ENCODE results near the gene SLC25A1. TPM values are rescaled to one million over a fixed set of nuclear protein-coding genes. Genes with fewer than 3 reads are reported as not detected.

Gene SLC25A1
- total and polyA plus RNA-seq, 2 of the 4 experiments (the other 2 are of a cell fraction) = 41.0 to 56.5 TPM

DNA sequence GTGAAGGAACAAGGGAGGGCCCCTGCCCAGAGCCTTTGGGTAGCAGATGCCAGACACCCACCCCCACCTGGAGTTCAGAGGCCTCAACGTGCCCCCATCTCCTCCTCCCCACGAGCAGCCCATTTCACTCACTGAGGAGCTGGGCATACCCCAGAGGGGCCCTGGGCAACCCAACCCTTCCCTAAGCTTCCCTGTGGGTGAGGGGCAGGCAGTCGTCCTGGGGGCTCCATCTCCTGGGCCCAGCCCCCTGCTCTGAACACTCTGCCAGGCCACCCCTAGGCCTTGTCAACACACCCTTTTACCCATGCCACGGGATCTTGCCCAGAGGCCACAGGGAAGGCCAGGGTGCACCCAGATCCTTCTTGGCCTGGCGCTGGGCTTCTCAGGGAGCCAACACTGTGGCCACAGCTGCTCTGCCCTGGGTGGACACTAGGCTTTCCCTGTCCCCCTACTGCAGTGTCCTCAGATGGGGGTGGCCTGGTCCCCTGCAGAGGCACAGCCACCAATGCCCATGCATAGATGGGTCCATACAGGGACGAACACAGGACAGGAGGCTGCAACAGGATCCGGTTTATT is 3.4 kb downstream of the SLC25A1 start:
- Histone ChIP-seq H3K4me2 (ENCODE audit: low read depth, low read length) (no peak overlapping the region), H3K36me3 (ENCODE audit: control insufficient read depth, insufficient read depth, low read length) (peaks cover 8% of the 10 kb centered on the region)

More for the DNA sequence above, 3.4 kb downstream of the SLC25A1 start:
- ATAC-seq (ENCODE audit: low read depth) (no peak), DNase-seq (no peak)
- TF ChIP-seq RFX5 (IDR thresholded peaks at IDR 0.05; ENCODE audit: low read depth, low read length) (no peak), MXI1 (IDR thresholded peaks at IDR 0.05; ENCODE audit: borderline replicate concordance, low read depth, low read length) (no peak), BHLHE40 (IDR thresholded peaks at IDR 0.05; ENCODE audit: low read depth, low read length) (no peak), CTCF (conservative IDR thresholded peaks at IDR 0.05; ENCODE audit: low read depth, low read length) (no peak), POLR2A (IDR thresholded peaks at IDR 0.05; ENCODE audit: low read depth, low read length) (no peak), FOS (IDR thresholded peaks at IDR 0.05; ENCODE audit: low read depth, low read length) (no peak), NFE2L2 (IDR thresholded peaks at IDR 0.05; ENCODE audit: low read depth, low read length) (no peak), RAD21 (IDR thresholded peaks at IDR 0.05; ENCODE audit: low read length) (no peak), RCOR1 (IDR thresholded peaks at IDR 0.05; ENCODE audit: insufficient replicate concordance, low read length) (no peak), CEBPB (IDR thresholded peaks at IDR 0.05; ENCODE audit: low read depth, low read length) (no peak), CHD1 (IDR thresholded peaks at IDR 0.05; ENCODE audit: low read depth, low read length) (no peak)
- TF ChIP-seq, protein P1, sequence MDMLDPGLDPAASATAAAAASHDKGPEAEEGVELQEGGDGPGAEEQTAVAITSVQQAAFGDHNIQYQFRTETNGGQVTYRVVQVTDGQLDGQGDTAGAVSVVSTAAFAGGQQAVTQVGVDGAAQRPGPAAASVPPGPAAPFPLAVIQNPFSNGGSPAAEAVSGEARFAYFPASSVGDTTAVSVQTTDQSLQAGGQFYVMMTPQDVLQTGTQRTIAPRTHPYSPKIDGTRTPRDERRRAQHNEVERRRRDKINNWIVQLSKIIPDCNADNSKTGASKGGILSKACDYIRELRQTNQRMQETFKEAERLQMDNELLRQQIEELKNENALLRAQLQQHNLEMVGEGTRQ (IDR thresholded peaks at IDR 0.05; ENCODE audit: low read depth, low read length) = no peak
- Histone ChIP-seq H3K27me3 (ENCODE audit: control insufficient read depth, insufficient read depth, low read length) (no peaks in the 10 kb centered on the region), H2BK15ac (ENCODE audit: low read depth, low read length) (no peak overlapping the region), H3K4me3 (ENCODE audit: insufficient read depth, low read depth, low read length) (no peak overlapping the region), H3K14ac (replicated peaks; ENCODE audit: low read depth, low read length) (no peak overlapping the region), H3K23ac (ENCODE audit: low read depth, low read length) (no peak overlapping the region), H4K5ac (ENCODE audit: low read depth, low read length) (no peak overlapping the region), H2BK5ac (ENCODE audit: low read depth, low read length, poor library complexity, severe bottlenecking) (no peak overlapping the region), H3K4ac (ENCODE audit: low read depth, low read length) (no peak overlapping the region), H2AK9ac (replicated peaks; ENCODE audit: low read depth, low read length, poor library complexity) (peak overlapping the region; percentile 2), H3K9me1 (ENCODE audit: insufficient read depth, low read length) (peaks cover 18% of the 10 kb centered on the region), H4K91ac (ENCODE audit: insufficient read depth, low read depth, low read length) (no peak overlapping the region), H3K9ac (ENCODE audit: low read depth, low read length) (no peak overlapping the region), H3K79me1 (ENCODE audit: low read depth in 1 of 2, low read length in 2 of 2) (peaks cover 14 to 74% of the 10 kb centered on the region in 2 experiments), H2AFZ (replicated peaks; ENCODE audit: low read length, poor library complexity) (no peak overlapping the region), H2BK120ac (ENCODE audit: low read depth, low read length) (no peak overlapping the region; the same call in 1 of the 2 replicates), H3K4me1 (ENCODE audit: control insufficient read depth, insufficient read depth, low read length) (peaks cover 36% of the 10 kb centered on the region), H3K18ac (ENCODE audit: low read depth, low read length) (no peak overlapping the region), H2AK5ac (ENCODE audit: low read depth, low read length) (peak overlapping the region; percentile 18; the same call in 1 of the 2 replicates), H3K56ac (ENCODE audit: extremely low read depth, insufficient read depth, low read length) (no peak overlapping the region), H3K9me3 (ENCODE audit: control insufficient read depth, insufficient read depth, low read length) (no peaks in the 10 kb centered on the region), H4K20me1 (ENCODE audit: insufficient read depth, low read length) (peaks cover 20% of the 10 kb centered on the region), H4K8ac (ENCODE audit: low read depth in 2 of 2, low read length in 2 of 2) (no peak overlapping the region), H3K27ac (ENCODE audit: insufficient read depth, low read length) (no peak overlapping the region; the same call in 1 of the 2 replicates), H2BK20ac (ENCODE audit: low read depth, low read length) (no peak overlapping the region)
- intact Hi-C loops (cut with micrococcal nuclease) (no loop called here), in situ Hi-C loops (cut with MboI; ENCODE audit: low sequenced_read_pairs) (no loop called here), dilution Hi-C loops (cut with HindIII; ENCODE audit: low sequenced_read_pairs, unreplicated experiment) (no loop called here)
- CTCF ChIA-PET = interaction anchor here (1.2 kb wide), 1 partner anchor 31 kb away, joined by 3 read pairs; the partner anchor contains the start of gene ESS2
- no TSS peak for BruUV-seq (replicated peaks)
- POLR2A ChIA-PET (ENCODE audit: unreplicated experiment) = interaction anchor here (0.6 kb wide), 2 partner anchors 183 to 454 kb away, joined by 5 to 19 read pairs; no protein-coding TSS in a partner anchor
- WGBS, 2 experiments (ENCODE audit: extremely low coverage in 2 of 2, insufficient read length in 1 of 2) = 80% methylated on average over 2 of the region's 7 CpGs; no CpG with 5 or more reads in 1 of the 2 experiments
